Left lobe of liver (tissue), 2 donors: ENCODE data around the gene MGA. TPM values are rescaled to one million over a fixed set of nuclear protein-coding genes. Genes with fewer than 3 reads are reported as not detected.

ENCODE experiments used
- ATAC-seq: fragments of 200-7000 bp; cut with Tn5 transposase; one replicate; pipeline ENCODE4 v1.9.1; 2020; ENCODE audit warnings: mild to moderate bottlenecking, moderate library complexity
- DNase-seq: peaks from one replicate; pipeline ENCODE4 v3.0.0-alpha.2; 2020; ENCODE audit warnings: low spot score
- total RNA-seq: library from RNA; stranded (reverse); gene quantifications from one replicate; pipeline ENCODE4 v1.2.1, GENCODE V29; 2021
- donor health status: DM: no; HTN: no; CAD: no; lungs with moderate emphysema.
- donor health status: DM: no; HTN: yes; CAD: no.

The MGA gene
- total RNA-seq, 1 donor from 2014 or later: 10.7 TPM

DNA sequence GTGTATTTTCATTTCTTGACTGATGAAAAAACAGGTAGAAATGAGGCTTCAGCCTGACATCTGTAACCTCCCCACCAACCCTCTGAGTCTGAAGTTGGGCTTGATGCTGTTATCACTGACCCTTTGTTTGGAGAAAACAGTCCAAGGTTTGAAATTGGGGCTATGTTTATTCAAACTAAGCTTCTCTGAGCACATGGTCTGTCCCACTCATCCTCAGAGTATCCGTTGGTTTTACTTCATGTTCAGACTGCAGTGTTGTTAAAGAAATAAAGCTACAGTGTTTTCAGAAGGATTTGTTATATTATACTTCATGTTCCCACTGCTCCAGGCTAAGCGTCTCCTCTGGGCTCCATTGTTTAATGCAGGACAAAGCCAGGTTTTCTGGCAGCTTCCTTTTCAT is 120.1 kb downstream of the MGA start:
- DNase-seq (no peak), ATAC-seq (peak; percentile 17)

DNA sequence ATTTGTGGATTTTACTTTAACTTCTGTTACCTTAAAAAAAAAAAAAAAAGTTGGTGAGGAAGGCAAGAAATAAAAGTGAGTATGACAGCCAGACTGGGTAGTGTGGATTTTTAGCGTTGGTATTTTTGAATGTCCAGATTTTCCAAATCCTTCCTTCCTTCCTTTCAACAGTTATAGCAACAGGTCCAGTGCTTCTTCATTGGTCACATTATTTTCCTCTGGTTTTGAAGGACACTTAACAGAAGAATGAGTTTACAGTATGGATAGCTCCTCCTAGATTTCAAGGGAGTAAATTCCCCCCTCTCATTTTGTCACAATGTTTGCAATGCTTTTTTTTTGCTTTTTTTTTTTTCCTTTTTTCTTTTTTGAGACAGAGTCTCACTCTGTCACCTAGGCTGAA is 120.5 kb downstream of the MGA start:
- no peak for DNase-seq
- ATAC-seq: no peak

DNA sequence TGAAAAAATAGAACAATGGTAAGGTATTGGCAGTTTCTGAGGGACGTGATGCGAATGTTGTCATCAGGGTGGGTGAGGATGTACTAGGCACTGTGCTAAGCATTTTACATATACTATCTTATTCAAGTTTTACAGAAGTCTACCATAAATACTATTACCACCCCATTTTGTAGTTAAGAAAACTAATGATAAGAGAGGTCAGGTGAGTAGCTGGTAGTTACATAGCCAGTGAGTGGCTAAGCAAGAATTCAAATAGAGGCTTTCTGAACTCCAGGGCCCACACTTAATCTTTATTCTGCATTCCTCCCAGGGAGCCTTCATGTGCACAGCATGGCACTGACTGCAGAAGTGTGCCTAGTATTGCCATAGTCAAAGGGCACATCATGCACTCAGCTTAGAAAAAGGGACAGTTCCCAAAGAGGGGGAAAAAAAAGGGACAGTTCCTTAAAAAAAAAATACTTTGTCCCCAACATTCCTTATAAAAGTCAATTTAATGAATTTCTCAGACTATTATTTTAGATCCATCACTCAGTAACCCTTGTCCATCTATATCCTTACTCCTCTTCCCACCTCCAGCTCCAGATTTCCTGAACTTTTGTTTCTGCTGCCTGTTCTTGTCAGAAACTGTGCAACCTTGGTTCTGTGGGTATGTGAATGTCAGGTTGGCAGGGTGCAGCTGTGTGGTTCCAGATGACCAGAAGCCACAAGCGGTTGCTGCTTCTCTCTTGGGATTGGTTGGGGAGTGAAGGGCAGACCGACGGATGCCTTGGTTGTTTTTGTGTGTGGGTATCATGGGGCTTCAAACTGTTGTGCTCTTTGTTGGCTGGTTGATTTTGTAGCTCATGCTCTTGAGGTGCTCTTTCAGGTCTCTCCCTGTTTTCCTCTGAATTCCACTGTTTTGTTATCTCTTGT is 122.4 kb downstream of the MGA start:
- DNase-seq: no peak

DNA sequence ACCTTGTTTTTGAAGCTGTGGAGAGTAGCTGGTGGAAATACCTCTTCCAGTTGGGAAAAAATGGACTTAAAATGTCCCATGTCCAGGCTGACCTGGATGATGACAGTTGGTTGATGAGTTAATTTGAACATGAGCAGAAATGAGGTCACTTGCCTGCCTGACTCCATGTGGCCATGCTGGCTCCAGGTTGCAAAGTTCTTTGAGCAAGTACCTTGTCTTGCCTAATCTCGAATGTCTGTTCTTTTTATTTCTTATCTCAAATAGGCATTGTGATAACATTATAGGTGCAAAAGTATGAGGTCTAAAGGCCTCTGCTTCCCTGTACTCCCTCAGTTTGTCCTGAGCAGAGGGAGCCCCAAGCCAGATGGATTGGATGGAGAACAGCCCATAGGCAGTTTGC is 123.1 kb downstream of the MGA start:
- DNase-seq (no peak), ATAC-seq (peak; percentile 38)

More for the DNA sequence above, 122.4 kb downstream of the MGA start:
- ATAC-seq: no peak

DNA sequence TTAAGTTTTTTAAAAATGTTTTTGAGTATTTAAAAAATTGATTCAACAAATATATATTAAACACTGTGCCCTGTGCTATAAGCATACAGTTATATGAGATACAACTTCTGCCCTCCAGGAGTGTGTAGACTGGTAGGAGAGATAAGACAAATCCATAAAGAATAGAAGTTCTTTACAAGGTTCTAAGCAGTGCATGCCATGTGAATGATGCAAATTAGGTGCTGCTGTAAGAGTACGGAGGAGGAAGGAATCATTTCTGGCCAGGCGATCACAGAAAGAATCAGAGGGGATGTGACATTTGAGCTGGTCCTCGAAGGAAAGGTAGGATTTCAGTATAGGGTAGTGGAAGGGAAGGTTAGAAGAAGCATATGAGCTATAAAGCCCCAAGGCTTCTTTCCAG is 128.1 kb downstream of the MGA start:
- DNase-seq (no peak), ATAC-seq (no peak)

DNA sequence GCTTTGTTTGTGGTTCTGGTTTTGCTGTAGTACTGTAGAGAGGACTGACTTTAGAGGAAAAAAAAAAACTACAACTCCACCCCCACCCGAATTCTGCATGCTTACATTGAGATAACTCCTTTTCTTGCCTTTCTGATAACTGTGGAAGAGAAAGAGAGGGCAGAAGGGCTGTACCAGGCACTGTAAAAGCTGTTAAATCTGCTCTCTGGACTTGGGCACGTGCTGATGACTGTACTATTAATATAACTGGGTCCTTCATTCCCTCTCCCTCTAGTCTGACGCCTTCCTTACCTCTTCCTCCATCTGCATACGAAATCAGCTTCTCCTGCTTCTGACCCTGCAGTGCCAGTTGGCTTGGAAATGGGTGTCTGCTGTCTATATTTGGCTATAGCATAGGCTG is 129.0 kb downstream of the MGA start:
- no peak for ATAC-seq

DNA sequence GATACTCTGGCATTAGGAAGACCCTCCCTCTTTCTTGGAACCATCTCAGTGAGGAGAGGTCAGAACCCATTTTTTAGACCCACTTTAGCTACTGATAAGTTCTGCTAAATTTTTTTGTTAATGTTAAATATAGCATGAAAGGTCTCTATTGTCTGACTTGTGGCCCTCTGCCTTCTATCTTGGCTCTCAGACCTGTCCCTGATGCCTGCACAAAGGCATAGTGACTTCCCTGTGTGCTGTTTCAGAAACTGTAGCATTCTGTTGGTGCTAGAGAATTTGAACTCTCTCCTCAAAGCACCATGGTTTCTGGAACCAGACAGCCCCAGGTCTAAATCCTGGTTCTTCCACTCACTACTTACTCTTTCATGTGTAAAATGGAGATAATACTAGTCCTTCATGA is 129.5 kb downstream of the MGA start:
- ATAC-seq: no peak
- DNase-seq: no peak

More for the DNA sequence above, 129.0 kb downstream of the MGA start:
- DNase-seq: no peak

DNA sequence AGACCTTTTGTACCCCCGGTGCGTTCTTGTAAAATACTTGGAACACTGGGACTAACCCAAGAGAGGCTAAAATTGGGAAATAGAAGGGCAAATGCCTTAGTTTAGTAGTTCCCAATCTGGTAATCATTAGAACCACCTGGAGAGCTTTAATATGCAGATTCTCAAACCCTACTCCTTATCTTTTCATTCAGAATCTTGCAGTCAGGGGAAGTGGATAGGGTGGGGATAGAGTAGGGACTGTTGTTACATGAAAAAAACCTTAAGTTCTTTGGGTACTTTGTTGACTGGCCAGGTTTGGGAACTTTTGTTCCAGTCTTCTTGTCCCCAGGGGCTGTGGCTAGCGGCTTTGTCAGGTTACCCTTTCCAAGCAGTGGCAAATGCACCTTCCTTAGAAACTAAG is 130.0 kb downstream of the MGA start:
- ATAC-seq (no peak), DNase-seq (no peak)

DNA sequence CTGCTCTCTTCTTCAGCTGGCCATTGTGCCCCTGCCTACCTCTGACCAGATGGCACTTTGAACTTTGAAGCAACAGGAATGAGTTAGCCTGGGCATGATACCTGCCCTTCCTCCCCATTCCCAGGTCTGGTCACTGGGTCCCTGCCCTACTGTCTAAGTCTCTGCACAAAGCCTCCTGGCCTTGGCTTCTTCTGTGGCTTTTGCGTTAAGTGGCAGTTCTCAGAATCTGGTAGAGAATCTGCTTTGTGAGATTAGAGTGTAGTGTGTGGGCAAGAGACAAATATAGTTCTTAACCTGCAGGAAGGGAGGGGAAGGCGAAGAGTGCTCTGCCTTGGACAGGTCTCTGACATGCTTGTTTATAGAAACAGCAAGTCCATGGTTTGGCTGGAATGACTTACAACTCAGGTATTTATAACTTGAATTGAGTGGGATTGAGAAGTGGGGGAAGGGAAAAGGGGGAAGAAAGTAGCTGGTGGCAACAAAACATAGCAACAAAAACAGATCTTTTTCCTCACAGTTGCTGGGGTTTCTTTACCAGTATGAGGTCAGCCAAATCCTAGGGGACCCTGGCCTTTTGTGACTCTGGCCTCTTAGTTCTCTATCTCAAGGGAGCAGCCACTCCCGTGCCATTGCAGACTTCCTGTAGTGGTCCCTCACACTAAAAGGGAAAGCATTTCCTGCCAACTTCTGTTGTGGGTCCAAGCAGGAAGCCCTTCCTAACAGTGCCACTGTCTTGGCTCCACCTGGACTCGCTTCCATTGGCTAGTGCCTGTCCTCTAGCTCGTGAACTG is 130.7 kb downstream of the MGA start:
- no peak for DNase-seq
- ATAC-seq: peak; percentile 98

DNA sequence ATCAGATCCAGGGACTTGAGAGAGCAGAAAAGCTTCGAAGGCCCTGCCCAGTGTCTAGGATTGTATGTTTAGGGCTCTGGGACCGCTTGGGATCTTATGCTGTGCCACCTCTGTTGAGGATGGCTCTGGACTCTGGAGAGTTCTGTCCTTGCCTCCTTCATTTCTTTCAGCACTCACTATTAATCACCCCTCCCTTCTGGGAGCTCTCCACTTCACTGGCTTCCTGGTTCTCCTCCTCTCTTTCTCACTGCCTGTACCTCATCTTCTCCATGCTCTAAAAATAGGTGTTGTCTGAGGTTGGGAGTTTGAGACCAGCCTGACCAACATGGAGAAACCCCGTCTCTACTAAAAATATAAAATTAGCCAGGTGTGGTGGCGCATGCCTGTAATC is 131.3 kb downstream of the MGA start:
- ATAC-seq: no peak
- DNase-seq: no peak

DNA sequence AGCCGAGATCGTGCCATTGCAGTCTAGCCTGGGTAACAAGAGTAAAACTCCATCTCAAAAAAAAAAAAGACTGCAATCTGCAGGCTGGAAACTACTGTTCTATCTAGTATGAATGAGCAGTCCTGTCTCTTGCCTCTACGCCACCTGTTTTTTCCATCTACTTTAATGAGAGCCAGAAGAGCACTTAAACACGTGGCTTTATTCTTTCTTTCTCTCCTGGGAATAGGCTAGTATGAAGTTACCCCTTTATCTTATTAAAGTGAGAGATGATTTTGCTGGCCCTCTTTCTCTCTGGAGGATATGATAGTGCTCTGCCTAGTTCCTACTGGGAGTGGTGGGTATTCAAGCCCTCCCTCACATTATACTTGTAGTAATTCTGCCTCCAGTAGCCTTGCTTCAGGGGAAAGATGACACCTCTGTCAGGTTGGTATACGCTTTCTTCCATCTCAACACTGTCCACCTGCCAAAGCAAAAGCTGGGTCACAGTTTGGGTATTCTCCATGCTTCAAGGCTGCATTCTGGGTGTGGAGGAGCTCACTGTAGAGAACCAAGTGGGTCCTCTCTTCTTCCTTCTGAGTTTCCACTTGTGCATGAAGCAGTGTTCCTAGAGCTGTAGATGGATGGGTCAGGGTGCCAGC is 131.9 kb downstream of the MGA start:
- no peak for DNase-seq
- no peak for ATAC-seq

DNA sequence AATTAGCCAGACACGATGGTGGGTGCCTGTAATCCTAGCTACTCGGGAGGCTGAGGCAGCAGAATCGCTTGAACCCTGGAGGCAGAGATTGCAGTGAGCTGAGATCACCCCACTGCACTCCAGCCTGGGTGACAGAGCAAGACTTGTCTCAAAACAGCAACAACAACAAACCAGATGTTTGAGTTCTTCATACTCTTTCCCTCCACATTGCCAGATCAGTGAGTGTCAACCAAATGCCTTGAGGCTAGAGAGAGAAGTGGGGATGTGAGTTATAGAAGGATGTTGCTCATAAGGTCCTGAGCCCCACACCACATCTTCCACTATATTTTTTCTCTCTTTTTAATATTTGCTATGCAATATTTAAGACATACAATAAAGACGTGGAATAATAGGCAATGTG is 133.9 kb downstream of the MGA start:
- no peak for ATAC-seq
- no peak for DNase-seq

DNA sequence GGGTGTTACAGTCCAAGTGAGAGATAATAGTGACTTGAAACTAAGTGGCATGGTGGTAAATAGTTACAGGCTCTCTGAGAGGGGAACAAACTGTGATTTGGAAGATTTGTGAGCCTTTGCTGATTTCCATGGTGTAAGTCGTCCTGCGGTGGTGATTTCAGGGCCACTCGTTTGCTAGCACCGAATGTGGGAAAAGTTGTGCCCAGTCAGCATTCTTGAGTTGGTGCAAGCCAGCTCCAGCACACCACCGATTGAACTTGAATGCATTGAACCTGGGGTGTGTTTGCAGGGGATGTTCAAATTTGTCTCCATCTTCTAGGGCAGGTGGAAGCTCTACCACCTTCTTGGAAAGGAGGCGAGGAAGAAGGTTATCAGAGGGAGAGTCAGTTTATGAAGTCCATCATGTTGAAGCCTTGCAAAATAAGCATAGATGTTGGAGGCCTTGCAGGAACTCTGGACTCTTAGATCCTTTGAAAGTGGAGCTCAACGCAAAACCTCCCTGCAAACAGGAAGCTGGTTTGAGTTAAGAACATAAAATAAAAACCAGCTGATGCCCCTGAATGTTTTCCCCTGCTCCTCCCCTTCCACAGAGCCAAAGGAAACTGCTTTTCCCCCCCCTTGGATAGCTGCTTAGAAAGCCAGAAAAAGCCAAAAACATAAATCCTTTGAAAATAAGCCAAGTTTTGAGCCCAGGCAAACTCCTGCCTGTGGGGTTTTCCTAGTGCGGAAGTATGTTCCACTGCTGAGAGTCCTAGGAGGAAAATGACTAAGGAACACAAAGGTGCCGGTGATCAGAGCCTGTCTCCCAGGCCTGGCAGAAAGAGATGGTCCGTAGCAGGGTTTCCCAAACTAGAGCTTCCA is 136.0 kb downstream of the MGA start:
- DNase-seq (no peak), ATAC-seq (peak; percentile 14)

DNA sequence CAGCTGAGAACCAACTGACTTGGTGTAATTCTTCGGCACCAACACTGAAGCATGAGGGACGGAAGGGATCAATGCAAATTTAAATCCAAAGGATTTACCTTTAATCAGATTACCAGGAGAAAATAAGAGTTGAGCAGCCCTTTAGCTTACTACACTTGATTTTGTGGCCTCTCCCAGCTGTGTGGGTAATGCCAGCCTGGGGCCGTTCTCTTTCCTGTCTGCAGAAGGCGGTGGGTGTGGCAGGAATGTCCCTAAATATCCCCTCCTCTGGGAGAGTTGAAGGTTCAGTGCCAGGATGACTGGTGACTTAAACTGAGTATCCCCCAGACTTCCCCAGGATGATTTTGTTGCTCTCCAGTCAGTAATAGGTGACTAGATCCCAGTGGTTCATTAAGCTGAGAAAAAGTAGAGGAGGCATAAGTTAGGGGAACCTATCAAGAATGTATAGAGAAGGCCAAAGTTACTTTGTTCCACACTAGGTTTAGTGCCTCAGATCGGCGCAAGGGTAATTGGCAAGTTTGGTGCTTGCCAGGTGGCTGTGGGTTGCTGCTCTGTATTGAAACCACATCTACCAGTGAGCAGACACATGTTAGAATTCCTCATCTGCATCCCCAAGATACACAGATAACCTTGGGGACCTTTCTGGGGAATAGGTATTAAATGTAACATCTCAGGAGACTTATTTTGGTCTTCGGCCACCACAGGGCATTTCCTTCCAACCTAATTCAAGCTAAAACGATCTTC is 137.2 kb downstream of the MGA start:
- DNase-seq (no peak), ATAC-seq (no peak)

DNA sequence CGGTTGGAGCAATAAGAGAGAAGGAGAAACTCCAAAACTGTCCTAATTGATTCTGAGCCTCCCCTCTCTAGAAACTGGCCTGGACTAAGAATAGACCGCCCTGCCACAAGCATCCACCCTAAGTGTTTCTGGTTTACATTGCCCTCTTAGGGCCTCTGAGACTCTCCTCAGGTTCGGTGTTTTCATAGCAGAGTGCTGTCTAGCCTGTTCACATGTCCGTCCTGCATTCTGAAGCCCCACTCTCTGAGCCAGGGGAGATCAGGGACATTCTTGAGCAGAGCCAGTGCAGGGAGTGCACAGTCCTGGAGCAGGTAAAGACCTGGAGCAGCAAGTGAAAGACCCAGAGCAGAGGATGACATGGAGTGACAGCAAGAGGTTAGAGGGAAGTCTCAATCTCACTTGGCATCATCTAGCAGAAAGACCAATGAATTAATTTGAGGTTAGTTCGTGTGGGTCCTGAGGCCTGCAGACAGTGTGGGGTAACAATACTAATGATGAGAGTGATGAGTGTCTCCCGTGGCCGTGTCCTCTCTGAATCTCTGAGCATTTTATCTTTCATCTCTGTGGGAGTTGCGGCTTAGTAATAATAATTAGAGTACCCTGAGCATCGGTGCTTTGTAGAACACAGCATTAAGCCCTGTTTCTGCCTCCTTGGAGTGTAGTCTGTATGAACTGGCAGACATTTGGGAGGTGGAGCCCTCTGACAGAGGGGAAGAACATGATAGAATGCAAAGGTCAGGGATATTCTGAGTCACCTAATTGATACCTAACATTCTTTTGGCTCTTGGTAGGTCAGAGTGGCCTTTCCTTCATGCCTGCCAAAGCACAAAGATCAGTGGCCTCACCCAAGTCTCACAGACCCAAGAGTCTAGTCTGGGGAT is 138.6 kb downstream of the MGA start:
- DNase-seq (no peak), ATAC-seq (peak; percentile 74)

DNA sequence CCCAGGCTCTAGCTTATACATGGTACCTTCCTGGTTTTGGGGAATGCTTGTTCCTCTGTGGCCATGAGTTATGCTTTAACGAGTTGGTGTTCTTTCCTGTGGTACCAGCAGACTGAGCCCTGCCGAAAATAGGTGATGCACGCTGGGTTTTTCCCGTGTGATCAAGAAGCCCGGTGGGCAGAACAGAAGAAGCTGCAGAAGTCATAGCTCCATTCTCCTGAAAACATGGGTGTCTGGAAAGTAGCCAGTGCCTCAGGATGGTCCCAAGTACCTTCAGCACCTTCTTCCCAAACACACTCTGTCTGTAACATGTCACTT is 139.2 kb downstream of the MGA start:
- DNase-seq (no peak), ATAC-seq (no peak)

DNA sequence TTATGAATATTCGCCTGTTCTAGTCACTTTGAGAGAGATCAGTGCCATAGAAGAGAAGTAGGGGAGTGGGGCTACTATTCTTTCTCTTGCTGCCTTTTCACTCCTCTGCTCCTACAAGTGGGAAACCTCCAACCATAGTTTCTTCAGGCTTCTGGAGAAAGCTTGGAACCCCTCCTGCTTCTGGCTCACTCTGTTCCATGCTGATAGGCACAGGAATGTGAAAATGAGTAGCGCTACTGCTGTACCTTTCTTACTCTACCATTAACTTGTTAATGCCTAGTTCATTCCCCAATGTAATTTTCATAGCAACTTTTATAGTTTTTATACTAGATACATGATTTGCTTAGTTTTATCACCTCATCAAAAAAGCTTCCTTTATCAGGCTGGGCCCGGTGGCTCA is 141.0 kb downstream of the MGA start:
- DNase-seq (no peak), ATAC-seq (no peak)

DNA sequence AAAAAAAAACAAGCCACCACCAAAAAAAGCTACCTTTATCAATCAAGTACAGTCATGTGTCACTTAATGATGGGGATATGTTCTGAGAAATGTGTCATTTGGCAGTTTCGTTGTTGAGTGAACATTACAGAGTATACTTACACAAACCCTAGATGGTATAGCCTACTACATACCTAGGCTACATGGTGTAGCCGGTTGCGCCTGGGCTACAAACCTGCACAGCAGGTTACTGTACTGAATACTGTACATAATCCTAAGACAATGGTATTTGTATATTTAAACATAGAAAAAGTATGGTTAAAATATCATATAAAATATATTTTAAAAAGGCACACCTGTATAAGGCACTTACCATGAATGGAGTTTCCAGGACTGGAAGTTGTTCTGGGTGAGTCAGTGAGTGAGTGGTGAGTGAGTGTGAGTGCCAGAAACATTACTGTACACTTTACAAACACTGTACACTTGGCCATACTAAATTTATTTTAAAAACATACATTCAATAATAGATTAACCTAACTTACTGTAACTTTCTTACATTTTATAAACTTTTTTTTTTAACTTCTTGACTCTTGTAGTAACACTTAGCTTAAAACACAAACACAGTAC is 141.7 kb downstream of the MGA start:
- ATAC-seq: no peak
- no peak for DNase-seq

DNA sequence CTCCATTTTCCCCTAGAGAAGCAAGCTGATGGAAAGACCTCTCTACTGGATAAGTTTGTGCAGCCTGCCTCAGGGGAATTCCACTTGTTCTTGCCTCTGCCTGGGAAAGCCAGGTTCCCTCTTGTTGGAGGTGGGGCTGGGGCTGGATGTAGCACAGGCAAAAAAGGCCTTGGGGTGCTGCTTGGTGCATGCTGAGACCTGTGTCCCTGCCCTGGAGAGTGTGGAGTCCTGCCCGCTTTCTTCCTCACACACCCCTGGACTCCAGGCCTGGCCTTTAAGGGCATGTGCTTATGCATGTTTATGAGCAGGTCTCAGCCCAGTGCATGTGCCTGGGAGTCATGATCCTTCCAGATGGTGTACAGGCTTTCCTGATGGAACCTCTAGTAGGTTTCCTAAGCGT is 144.2 kb downstream of the MGA start:
- ATAC-seq: no peak
- no peak for DNase-seq
